HEK293 (cell line): ENCODE measurements around the gene CAP2.
A peak's percentile ranks its signal among the peaks of the same experiment; 100 is the strongest.

Experiments
- CTCF ChIA-PET: fragments of 350-600 bp; formaldehyde crosslinking; extraction: SDS; loops from one replicate; lab custom pipeline; 2021; ENCODE audit warnings: antibody characterized with exemption; lab: Yijun Ruan, JAX
- POLR2A ChIA-PET: fragments of 300-600 bp; formaldehyde crosslinking; extraction: SDS; loops from one replicate; lab custom pipeline; 2020; ENCODE audit warnings: antibody characterized with exemption, inconsistent platforms; lab: Yijun Ruan, JAX
- H3K27ac ChIP-seq: fragments of 200-500 bp; sonication (Bioruptor generic); 2 replicates; pipeline ENCODE4 v1.5.1; 2014; ENCODE audit warnings: low read depth, low read length, control low read depth, inconsistent platforms; ENCODE audit errors: extremely low read depth
- H3K36me3 ChIP-seq, 2 experiments: fragments of 200-500 bp in 1 of 2; sonication (Bioruptor generic) in 1 of 2; 1 replicate in 1 of 2; 2 replicates in 1 of 2; pipeline ENCODE4 v1.5.1; 2014 to 2017; ENCODE audit warnings: inconsistent platforms in 2 of 2, low read length in 2 of 2; ENCODE audit not compliant: control insufficient read depth in 2 of 2, insufficient read depth in 1 of 2
- H3K4me1 ChIP-seq: fragments of 200-500 bp; sonication (Bioruptor generic); 2 replicates; pipeline ENCODE4 v1.5.1; 2014; ENCODE audit warnings: mild to moderate bottlenecking, low read length, inconsistent platforms; ENCODE audit not compliant: control insufficient read depth, insufficient read depth
- H3K4me3 ChIP-seq: 2 replicates; pipeline ENCODE4 v1.5.1; 2011; ENCODE audit warnings: low read depth, mild to moderate bottlenecking, control low read depth, low read length, moderate library complexity
- H3K9me3 ChIP-seq: fragments of 200-500 bp; sonication (Bioruptor generic); 2 replicates; pipeline ENCODE4 v1.5.1; 2014; ENCODE audit warnings: low read depth, low read length, inconsistent platforms; ENCODE audit not compliant: control insufficient read depth, insufficient read depth
- BCL11B ChIP-seq: fragments of 450-650 bp; formaldehyde crosslinking; IDR thresholded peaks from 2 replicates; pipeline ENCODE4 v1.5.1; 2016; ENCODE audit warnings: low read depth, missing biosample characterization, missing genetic modification characterization
- EGR2 ChIP-seq: fragments of 450-650 bp; formaldehyde crosslinking; IDR thresholded peaks from 2 replicates; pipeline ENCODE4 v1.5.1; 2016; ENCODE audit warnings: low read depth, missing biosample characterization, missing genetic modification characterization
- HOXA7 ChIP-seq: sonication (generic); formaldehyde crosslinking; IDR thresholded peaks from 2 replicates; pipeline ENCODE4 v1.8.1; 2022; ENCODE audit warnings: missing genetic modification reagents, borderline replicate concordance
- HOXC10 ChIP-seq: sonication (generic); formaldehyde crosslinking; IDR thresholded peaks from 2 replicates; pipeline ENCODE4 v1.8.1; 2023; ENCODE audit warnings: mild to moderate bottlenecking, missing genetic modification reagents
- KLF9 ChIP-seq: fragments of 450-650 bp; formaldehyde crosslinking; IDR thresholded peaks from 2 replicates; pipeline ENCODE4 v1.5.1; 2016; ENCODE audit warnings: missing biosample characterization, missing genetic modification characterization, low read depth
- MEIS1 ChIP-seq: sonication (generic); formaldehyde crosslinking; IDR thresholded peaks from 2 replicates; pipeline ENCODE4 v1.8.1; 2022; ENCODE audit warnings: missing genetic modification reagents, mild to moderate bottlenecking, borderline replicate concordance
- MZF1 ChIP-seq: fragments of 450-650 bp; formaldehyde crosslinking; IDR thresholded peaks from 2 replicates; pipeline ENCODE4 v1.5.1; 2017; ENCODE audit warnings: missing biosample characterization, missing genetic modification characterization, borderline replicate concordance
- OVOL3 ChIP-seq: fragments of 450-650 bp; formaldehyde crosslinking; IDR thresholded peaks from 2 replicates; pipeline ENCODE4 v1.5.1; 2016; ENCODE audit warnings: missing biosample characterization, missing genetic modification characterization
- SCRT2 ChIP-seq: fragments of 450-650 bp; formaldehyde crosslinking; IDR thresholded peaks from 2 replicates; pipeline ENCODE4 v1.5.1; 2016; ENCODE audit warnings: missing biosample characterization, missing genetic modification characterization
- ZBTB17 ChIP-seq: fragments of 450-650 bp; formaldehyde crosslinking; IDR thresholded peaks from 2 replicates; pipeline ENCODE4 v1.5.1; 2016; ENCODE audit warnings: missing biosample characterization, missing genetic modification characterization
- ZFP41 ChIP-seq: fragments of 450-650 bp; formaldehyde crosslinking; IDR thresholded peaks from 2 replicates; pipeline ENCODE4 v1.5.1; 2016; ENCODE audit warnings: missing biosample characterization, missing genetic modification characterization, borderline replicate concordance
- ZNF121 ChIP-seq: fragments of 450-650 bp; formaldehyde crosslinking; IDR thresholded peaks from 2 replicates; pipeline ENCODE4 v1.5.1; 2016; ENCODE audit warnings: missing biosample characterization, missing genetic modification characterization
- ZNF140 ChIP-seq: fragments of 450-650 bp; formaldehyde crosslinking; IDR thresholded peaks from 2 replicates; pipeline ENCODE4 v1.5.1; 2016; ENCODE audit warnings: missing biosample characterization, missing genetic modification characterization
- ZNF146 ChIP-seq: fragments of 450-650 bp; formaldehyde crosslinking; IDR thresholded peaks from 2 replicates; pipeline ENCODE4 v1.5.1; 2016; ENCODE audit warnings: missing biosample characterization, missing genetic modification characterization
- ZNF211 ChIP-seq: fragments of 450-650 bp; formaldehyde crosslinking; IDR thresholded peaks from 2 replicates; pipeline ENCODE4 v1.5.1; 2016; ENCODE audit warnings: low read depth, missing biosample characterization, missing genetic modification characterization
- ZNF324 ChIP-seq: fragments of 450-650 bp; formaldehyde crosslinking; IDR thresholded peaks from 2 replicates; pipeline ENCODE4 v1.5.1; 2016; ENCODE audit warnings: missing biosample characterization, missing genetic modification characterization
- ZNF366 ChIP-seq: fragments of 450-650 bp; formaldehyde crosslinking; conservative IDR thresholded peaks from 2 replicates; pipeline ENCODE4 v1.5.1; 2016; ENCODE audit warnings: missing biosample characterization, missing genetic modification characterization
- ZNF610 ChIP-seq: fragments of 450-650 bp; formaldehyde crosslinking; IDR thresholded peaks from 2 replicates; pipeline ENCODE4 v1.5.1; 2016; ENCODE audit warnings: missing biosample characterization, missing genetic modification characterization, borderline replicate concordance
- ZNF629 ChIP-seq: fragments of 450-650 bp; formaldehyde crosslinking; IDR thresholded peaks from 2 replicates; pipeline ENCODE4 v1.5.1; 2017; ENCODE audit warnings: missing biosample characterization, missing genetic modification characterization
- ZNF701 ChIP-seq: fragments of 450-650 bp; formaldehyde crosslinking; IDR thresholded peaks from 2 replicates; pipeline ENCODE4 v1.5.1; 2016; ENCODE audit warnings: missing biosample characterization, missing genetic modification characterization
- ZNF791 ChIP-seq: fragments of 450-650 bp; formaldehyde crosslinking; IDR thresholded peaks from 2 replicates; pipeline ENCODE4 v1.5.1; 2016; ENCODE audit warnings: missing biosample characterization, missing genetic modification characterization
- ZSCAN30 ChIP-seq: fragments of 450-650 bp; IDR thresholded peaks from 2 replicates; pipeline ENCODE4 v1.5.1; 2018; ENCODE audit warnings: missing biosample characterization, mild to moderate bottlenecking, missing genetic modification characterization, moderate library complexity
- TF ChIP-seq, protein P1 (sequence below): fragments of 450-650 bp; formaldehyde crosslinking; IDR thresholded peaks from 2 replicates; pipeline ENCODE4 v1.5.1; 2016; ENCODE audit warnings: missing biosample characterization, missing genetic modification characterization, low read depth
- TF ChIP-seq, protein P2 (sequence below): fragments of 450-650 bp; formaldehyde crosslinking; IDR thresholded peaks from 2 replicates; pipeline ENCODE4 v1.5.1; 2016; ENCODE audit warnings: missing biosample characterization, missing genetic modification characterization
- TF ChIP-seq, protein P3 (sequence below): fragments of 450-650 bp; formaldehyde crosslinking; optimal IDR thresholded peaks from 2 replicates; pipeline ENCODE3; 2016; ENCODE audit warnings: missing biosample characterization, mild to moderate bottlenecking, missing genetic modification characterization

The CAP2 gene

DNA sequence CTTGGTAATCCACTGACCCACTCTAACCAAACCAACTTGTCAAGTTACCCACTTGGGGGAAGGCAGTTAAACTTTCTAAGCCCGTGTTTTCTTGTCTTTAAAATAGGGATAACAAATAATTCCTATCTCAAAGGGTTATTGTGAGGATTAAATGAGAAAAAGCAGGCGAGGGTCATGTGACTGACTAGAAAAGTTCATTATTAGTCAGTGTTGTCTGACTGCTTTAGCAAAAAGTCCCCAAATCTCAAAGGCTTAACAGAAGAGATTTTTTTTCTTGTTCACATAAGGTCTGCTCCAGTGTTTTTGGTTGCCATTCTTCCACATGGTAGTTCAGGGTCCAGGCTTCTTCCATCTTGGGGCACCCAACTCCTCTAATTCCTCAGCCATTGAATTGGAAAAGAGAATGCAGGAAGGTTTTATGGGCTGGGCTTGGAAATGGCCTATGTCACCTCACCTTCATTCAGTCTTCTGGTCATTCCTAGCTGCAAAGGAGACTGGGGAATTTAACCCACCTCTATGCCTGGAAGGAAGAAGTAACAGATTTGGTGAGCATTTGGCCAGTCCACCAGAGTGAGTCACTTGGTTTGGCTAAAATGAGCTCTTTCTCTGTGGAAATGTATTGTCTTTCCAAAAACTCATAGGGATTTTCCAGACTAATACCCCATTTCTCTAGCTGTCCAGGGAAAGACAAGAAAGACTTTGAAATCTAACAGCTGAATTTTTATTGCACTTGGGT lies 77.0 kb downstream of the CAP2 start:
- no peaks in the 10 kb centered on the region for H3K9me3 ChIP-seq
- peaks cover 22% of the 10 kb centered on the region for H3K4me1 ChIP-seq
- peaks cover 0 to 3% of the 10 kb centered on the region in 2 experiments; a peak in 1 of 3 replicates for H3K36me3 ChIP-seq
- no peak overlapping the region for H3K4me3 ChIP-seq
- H3K27ac ChIP-seq, result no peak overlapping the region
- ChIA-PET CTCF (interaction anchor here (0.6 to 0.7 kb wide), 3 partner anchors 52 to 271 kb away, joined by 3 to 5 read pairs (median 3); partner anchors contain the start of gene CAP2), POLR2A (no interaction called here)
- TF ChIP-seq MEIS1 (CRISPR knock-in tag) (no peak), ZNF366 (tag by site-specific recombination) (no peak), ZNF610 (tag by site-specific recombination) (no peak)

DNA sequence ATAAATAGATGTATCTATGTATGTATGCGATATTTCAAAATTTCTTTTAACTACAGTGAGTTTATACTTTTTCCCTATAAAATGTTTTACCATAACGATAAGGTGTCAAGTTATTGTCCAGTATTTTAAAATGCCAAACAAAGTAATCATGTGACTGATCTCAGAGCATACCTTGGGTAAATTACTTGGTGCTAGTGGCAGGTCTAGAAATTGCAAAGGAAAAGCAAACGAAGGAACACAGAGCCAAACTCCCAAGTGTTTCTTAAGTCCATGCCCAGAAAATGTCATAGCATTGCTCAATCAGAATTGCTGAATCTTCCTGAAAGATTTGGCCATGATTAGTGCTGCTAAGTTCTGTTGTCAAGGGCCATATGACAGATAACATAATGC lies 77.5 kb downstream of the CAP2 start:
- H3K9me3 ChIP-seq, result no peaks in the 10 kb centered on the region
- H3K4me3 ChIP-seq, result no peak overlapping the region
- ChIA-PET CTCF (interaction anchor here (0.6 kb wide), 1 partner anchor 78 kb away, joined by 5 read pairs; the partner anchor contains the start of gene CAP2), POLR2A (interaction anchor here (0.7 kb wide), 1 partner anchor 170 kb away, joined by 3 read pairs; no protein-coding TSS in a partner anchor)
- H3K36me3 ChIP-seq, result peaks cover 0 to 3% of the 10 kb centered on the region in 2 experiments; a peak in 1 of 3 replicates
- peak; percentile 45; the same call in 1 of the 2 replicates for TF ChIP-seq ZBTB17
- TF ChIP-seq ZNF140 (tag by site-specific recombination), result no peak
- H3K27ac ChIP-seq, result no peak overlapping the region
- H3K4me1 ChIP-seq, result peaks cover 27% of the 10 kb centered on the region

DNA sequence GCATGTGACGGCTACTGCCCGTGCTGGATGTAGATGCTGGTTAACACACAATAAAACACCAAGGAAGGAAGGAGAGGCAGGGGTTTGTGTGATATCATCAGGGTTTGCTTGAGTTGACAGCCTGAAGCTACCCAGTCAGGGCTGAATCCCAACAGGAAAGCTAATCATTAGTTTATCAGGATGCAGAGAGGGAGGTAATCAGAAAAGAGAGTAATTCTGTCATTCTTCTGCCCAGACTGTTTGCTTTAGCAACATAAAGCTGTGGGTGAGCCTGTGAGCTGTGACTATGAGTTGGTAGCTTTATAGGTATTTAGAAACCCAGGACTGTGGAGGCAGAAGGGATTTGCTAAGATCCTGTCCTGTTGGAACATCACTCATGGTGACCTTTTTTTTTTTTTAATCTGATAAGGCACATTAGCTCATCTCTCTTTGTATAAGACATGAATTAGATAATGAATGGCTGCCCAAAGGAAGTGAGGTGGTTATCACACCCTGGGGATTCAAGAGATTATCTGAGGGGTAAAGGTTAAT lies 79.3 kb downstream of the CAP2 start:
- Histone ChIP-seq H3K36me3 (no peaks in the 10 kb centered on the region), H3K9me3 (no peaks in the 10 kb centered on the region), H3K27ac (peak overlapping the region; percentile 50), H3K4me3 (no peak overlapping the region), H3K4me1 (peaks cover 30% of the 10 kb centered on the region)
- POLR2A ChIA-PET, result no interaction called here
- CTCF ChIA-PET, result interaction anchor here (0.6 to 1.3 kb wide), 2 partner anchors 111 to 301 kb away, joined by 3 to 5 read pairs; no protein-coding TSS in a partner anchor
- no peak for TF ChIP-seq ZNF324 (tag by site-specific recombination)
- TF ChIP-seq EGR2 (tag by site-specific recombination), result peak; percentile 71; the same call in 1 of the 2 replicates
- TF ChIP-seq ZNF701 (tag by site-specific recombination), result no peak
- TF ChIP-seq, protein P1, sequence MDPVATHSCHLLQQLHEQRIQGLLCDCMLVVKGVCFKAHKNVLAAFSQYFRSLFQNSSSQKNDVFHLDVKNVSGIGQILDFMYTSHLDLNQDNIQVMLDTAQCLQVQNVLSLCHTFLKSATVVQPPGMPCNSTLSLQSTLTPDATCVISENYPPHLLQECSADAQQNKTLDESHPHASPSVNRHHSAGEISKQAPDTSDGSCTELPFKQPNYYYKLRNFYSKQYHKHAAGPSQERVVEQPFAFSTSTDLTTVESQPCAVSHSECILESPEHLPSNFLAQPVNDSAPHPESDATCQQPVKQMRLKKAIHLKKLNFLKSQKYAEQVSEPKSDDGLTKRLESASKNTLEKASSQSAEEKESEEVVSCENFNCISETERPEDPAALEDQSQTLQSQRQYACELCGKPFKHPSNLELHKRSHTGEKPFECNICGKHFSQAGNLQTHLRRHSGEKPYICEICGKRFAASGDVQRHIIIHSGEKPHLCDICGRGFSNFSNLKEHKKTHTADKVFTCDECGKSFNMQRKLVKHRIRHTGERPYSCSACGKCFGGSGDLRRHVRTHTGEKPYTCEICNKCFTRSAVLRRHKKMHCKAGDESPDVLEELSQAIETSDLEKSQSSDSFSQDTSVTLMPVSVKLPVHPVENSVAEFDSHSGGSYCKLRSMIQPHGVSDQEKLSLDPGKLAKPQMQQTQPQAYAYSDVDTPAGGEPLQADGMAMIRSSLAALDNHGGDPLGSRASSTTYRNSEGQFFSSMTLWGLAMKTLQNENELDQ (tag by site-specific recombination), result no peak
- TF ChIP-seq HOXA7 (CRISPR knock-in tag), result no peak
- peak; percentile 41; the same call in 1 of the 2 replicates for TF ChIP-seq OVOL3 (tag by site-specific recombination)
- no peak for TF ChIP-seq ZNF121 (tag by site-specific recombination)
- peak; percentile 6; the same call in 1 of the 2 replicates for TF ChIP-seq ZNF146
- no peak for TF ChIP-seq KLF9 (tag by site-specific recombination)
- TF ChIP-seq, protein P2, sequence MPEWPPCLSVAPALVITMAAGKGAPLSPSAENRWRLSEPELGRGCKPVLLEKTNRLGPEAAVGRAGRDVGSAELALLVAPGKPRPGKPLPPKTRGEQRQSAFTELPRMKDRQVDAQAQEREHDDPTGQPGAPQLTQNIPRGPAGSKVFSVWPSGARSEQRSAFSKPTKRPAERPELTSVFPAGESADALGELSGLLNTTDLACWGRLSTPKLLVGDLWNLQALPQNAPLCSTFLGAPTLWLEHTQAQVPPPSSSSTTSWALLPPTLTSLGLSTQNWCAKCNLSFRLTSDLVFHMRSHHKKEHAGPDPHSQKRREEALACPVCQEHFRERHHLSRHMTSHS (tag by site-specific recombination), result no peak
- no peak for TF ChIP-seq ZSCAN30 (tag by site-specific recombination)
- TF ChIP-seq SCRT2 (tag by site-specific recombination), result no peak
- TF ChIP-seq, protein P3, sequence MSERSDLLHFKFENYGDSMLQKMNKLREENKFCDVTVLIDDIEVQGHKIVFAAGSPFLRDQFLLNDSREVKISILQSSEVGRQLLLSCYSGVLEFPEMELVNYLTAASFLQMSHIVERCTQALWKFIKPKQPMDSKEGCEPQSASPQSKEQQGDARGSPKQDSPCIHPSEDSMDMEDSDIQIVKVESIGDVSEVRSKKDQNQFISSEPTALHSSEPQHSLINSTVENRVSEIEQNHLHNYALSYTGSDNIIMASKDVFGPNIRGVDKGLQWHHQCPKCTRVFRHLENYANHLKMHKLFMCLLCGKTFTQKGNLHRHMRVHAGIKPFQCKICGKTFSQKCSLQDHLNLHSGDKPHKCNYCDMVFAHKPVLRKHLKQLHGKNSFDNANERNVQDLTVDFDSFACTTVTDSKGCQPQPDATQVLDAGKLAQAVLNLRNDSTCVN (tag by site-specific recombination), result no peak
- TF ChIP-seq HOXC10 (CRISPR knock-in tag), result no peak
- TF ChIP-seq ZNF629, result peak; percentile 93
- TF ChIP-seq ZNF791 (tag by site-specific recombination), result no peak
- TF ChIP-seq ZFP41 (tag by site-specific recombination), result no peak
- no peak for TF ChIP-seq ZNF211
- TF ChIP-seq MZF1 (tag by site-specific recombination), result 0 out of 2 replicates have a peak, but pooled peaks have one; percentile 39
- TF ChIP-seq BCL11B (tag by site-specific recombination), result no peak
